ENCODE data around the gene DYRK1B.

DYRK1B gene

DNA sequence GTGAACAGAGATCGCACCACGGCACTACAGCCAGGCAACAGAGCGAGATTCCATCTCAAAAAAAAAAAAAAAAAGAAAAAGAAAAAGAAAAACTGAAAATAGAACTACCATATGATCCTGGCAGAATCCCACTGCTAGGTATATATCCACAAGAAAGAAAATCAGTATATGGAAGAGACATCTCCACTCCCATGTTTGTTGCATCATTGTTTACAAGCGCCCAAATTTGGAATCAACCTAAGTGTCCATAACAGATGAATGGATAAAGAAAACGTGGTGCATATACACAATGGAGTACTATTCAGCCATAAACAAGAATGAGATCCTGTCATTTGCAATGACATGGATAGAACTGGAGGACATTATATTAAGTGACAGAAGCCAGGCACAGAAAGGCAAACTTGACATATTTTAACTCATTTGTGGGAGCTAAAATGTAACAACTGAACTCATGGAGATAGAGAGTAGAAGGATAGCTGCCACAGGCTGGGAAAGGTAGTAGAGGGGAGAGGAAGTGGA, 26.1 kb downstream of the DYRK1B start:
- DNase-seq: no peak

DNA sequence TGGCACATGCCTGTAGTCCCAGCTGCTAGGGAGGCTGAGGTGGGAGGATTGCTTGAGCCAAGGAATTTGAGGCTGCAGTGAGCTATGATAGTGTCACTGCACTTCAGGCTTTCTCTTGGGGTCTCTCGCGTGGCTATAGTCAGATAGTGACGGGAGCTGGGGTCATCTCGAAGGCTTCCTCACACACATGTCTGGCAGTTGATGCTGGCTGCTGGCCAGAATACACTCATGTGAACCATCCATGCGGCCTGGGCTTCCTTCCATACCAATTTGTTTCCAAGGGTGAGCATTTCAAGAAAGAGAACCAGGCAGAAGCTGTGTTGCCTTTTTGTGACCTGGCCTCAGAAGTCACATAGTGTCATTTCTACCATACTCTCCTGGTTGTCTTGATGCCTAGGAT, 28.9 kb downstream of the DYRK1B start:
- no peak for DNase-seq

DNA sequence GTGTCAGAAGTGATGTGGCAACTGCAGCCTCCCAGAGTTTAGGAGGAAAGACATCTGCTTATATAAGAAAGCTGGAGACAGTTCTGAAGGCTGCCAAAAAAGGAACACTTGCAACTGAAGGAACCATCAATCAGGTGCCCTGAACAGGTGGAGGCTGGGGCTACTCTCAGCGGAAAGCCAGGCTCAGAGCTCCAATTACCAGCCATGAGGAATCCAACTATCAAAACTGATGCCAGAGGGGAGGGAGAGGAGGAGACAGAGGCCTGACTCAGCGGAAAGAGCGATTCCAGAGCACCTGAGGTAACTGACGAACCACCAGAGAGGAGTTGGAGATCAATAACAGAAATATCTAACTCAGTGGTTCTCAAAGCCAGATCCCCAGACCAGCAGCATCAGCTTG, 31.0 kb downstream of the DYRK1B start:
- DNase-seq: no peak

DNA sequence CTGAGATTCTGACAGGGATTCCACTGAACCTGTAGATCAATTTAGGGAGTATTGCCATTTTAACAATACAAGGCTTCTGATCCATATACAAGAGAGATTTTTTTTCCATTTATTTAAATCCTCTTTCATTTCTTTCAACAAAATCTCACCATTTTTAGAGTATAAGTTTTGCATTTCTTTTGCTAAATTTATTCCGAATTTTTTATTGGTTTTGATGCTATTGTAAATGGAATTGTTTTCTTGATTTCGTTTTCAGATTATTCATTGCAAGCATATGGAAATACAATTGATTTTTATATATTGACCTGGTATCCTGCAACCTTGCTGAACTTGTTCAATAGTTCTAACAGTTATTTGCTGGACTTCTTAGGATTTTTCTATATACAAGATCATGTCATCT, 36.9 kb downstream of the DYRK1B start:
- DNase-seq: no peak

DNA sequence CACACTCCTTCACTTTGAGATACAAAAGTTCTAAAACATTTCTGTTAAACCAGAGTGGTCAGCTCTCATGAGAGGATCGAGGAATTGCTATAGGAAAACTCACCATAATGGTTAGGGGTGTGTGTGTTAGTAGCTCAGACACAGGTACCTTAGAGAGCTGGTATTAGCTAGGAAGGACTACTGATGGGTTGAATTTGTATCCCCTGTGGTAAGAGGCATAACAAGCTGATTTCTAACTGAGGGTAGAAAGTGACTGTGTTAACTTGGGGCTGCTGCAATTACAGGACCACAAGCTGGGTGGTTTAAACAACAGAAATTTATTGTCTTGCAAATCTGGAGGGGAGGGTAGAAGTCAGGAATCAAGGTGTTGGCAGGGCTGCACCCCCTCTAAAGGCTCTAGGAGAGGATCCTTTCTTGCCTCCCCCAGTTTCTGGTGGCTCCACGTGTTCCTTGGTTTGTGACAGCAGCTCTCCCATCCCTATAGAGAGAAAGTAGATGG, 37.9 kb downstream of the DYRK1B start:
- no peak for DNase-seq

DNA sequence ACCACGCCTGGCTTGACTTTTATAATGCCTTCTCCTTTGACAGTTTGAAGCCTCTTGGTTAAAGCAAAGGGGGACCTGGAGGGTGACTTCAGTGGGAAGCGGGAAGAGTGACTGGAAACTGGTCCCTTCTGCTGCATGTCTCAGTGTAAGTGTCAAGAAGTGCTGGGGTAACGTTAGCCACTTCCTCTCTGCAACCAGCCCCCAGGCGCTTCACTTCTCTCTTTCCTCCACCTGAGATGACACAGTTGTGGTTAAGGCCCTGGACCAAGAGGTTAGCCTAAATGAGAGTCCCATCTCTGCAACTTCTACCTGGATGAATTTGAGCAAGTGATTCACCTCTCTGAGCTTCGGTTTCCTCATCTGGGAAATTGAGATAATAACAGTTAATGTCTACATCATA, 39.0 kb downstream of the DYRK1B start:
- DNase-seq: no peak

DNA sequence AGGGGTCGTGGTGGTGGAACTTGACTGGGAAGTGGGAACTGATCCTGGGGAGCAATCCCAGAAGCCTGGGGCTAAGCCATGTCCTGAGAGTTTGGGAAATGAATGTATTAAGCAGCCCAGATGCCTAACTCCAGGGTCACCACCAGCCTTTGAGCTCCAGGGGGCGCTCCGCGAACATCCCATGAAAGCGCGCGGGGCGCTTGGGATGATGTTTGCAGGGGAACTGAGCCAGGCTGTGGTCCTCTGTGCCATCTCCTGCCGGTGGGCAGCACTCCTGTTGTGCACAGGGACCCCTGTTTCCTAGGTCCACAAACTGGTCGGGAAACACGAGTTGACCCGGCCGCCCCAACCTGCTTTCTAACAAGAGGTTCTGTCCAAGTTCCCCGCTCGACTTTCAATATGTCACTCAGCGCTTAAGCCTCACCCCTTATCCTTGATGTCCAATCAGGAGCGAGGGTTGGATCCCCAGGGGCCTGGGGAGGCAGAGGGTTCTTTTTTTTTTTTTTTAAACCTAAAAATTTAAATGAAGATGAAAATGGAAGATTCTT, 40.9 kb downstream of the DYRK1B start:
- DNase-seq: peak; percentile 48 to 88 (median 70)

DNA sequence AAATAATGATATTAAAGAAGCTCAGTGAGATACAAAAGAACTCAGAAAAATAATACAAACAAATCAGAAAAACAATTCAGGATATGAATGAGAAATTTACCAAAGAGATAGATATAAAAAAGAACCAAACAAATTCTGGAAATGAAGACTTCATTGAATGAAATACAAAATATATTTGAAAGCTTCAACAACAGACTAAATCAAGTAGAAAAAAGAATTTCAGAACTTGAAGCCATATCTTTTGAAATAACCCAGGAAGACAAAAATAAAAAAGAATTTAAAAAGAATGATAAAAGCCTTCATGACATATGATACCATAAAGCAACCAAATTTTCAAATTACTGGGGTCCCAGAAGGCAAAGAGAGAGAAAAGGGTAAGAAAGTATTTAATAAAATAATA, 45.7 kb downstream of the DYRK1B start:
- DNase-seq: no peak

DNA sequence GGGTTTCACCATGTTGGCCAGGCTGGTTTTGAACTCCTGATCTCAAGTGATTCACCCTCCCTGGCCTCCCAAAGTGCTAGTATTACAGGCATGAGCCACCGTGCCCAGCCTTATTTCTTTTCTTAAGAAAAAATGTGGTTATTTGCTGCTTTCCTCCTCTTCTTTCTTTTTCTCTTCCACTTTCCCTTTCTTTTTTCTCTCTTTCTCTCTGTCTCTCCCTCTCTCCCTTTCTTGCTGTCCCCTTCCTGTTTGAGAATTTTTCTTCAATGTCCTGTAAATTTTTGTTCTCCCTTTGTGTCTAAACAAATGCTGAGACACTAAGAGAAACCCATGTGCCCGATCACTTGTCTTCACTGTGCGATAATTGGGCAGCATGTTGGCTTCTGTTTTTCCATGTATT, 53.1 kb downstream of the DYRK1B start:
- no peak for DNase-seq

DNA sequence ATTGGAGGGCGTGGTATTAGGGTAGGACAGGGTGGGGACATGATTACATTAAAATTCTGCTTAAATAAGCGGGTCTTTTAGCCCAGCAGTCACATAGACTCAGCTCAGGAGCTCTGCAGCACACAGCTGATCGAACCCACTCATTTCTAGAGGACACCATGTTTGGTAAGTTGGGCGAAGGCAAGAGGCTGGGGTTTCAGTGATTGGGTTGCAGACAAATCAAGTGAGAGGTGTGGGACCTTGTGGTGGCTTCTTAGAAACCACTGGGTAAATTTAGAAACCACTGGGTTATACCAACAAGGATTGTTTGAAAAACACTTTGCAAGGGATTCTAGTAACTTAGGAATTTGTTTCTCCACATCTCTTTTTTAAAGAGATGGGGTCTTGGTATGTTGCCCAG, 55.2 kb downstream of the DYRK1B start, which contains the start of gene LEUTX:
Gene LEUTX (plus strand): TSS at position 92 of the 400 bp plus-strand sequence. CDS start 67 bp downstream, at position 159.
- DNase-seq: no peak
